ENCODE data around the gene NLRP5. TPM values are rescaled to one million over a fixed set of nuclear protein-coding genes. Genes with fewer than 3 reads are reported as not detected.

Gene NLRP5
- total and polyA plus RNA-seq, 2 of the 8 experiments (the other 6 are each of a cell fraction or from before 2014, with no cell fraction given), result not detected

GRCh38 chr19:55980415-55980814 lies 6.2 kb upstream of the NLRP5 start:
- POLR2A ChIA-PET (ENCODE audit: partially characterized antibody), result no interaction called here
- Histone ChIP-seq H3K56ac (replicated peaks; ENCODE audit: insufficient read length, low read depth, low read length) (no peak overlapping the region), H3K4ac (replicated peaks; ENCODE audit: insufficient read length, low read depth, low read length) (no peak overlapping the region), H3K23ac (ENCODE audit: insufficient read length) (no peak overlapping the region), H2BK120ac (replicated peaks; ENCODE audit: low read depth, low read length) (no peak overlapping the region), H3K23me2 (ENCODE audit: low read depth, low read length) (no peaks in the 10 kb centered on the region), H4K91ac (replicated peaks; ENCODE audit: insufficient read length, low read length) (no peak overlapping the region), H2BK5ac (ENCODE audit: low read depth, low read length) (no peak overlapping the region), H2AK5ac (ENCODE audit: low read depth, low read length) (no peak overlapping the region), H3K9me3 (ENCODE audit: insufficient read depth in 2 of 2, low read depth in 1 of 2, low read length in 1 of 2) (peaks cover 58 to 67% of the 10 kb centered on the region in 2 experiments), H3K4me1 (replicated peaks in 1 of 4; ENCODE audit: control insufficient read depth in 3 of 4, insufficient read depth in 4 of 4, low read length in 3 of 4) (no peaks in the 10 kb centered on the region), H3K36me3 (ENCODE audit: control insufficient read depth in 2 of 4, insufficient read depth in 4 of 4, low read length in 3 of 4) (peaks cover 0 to 3% (median 0%) of the 10 kb centered on the region in 4 experiments; a peak in 1 of 8 replicates), H3K18ac (ENCODE audit: extremely low read depth, low read length) (no peak overlapping the region), H3K4me3 (ENCODE audit: extremely low read depth in 1 of 4, insufficient read depth in 2 of 4, low read depth in 3 of 4, low read length in 4 of 4) (no peak overlapping the region), H4K8ac (ENCODE audit: extremely low read depth, insufficient read depth, low read length) (no peak overlapping the region), H3K79me2 (ENCODE audit: control insufficient read depth in 1 of 2, insufficient read depth in 2 of 2, low read length in 2 of 2) (no peaks in the 10 kb centered on the region), H3K14ac (ENCODE audit: insufficient read length) (no peak overlapping the region), H4K20me1 (replicated peaks in 1 of 2; ENCODE audit: control insufficient read depth in 1 of 2, insufficient read depth in 2 of 2, low read length in 2 of 2) (no peaks in the 10 kb centered on the region), H3K27me3 (replicated peaks in 1 of 4; ENCODE audit: control insufficient read depth in 3 of 4, extremely low read depth in 1 of 4, insufficient read depth in 3 of 4, low read length in 3 of 4) (no peaks in the 10 kb centered on the region), H2BK12ac (ENCODE audit: low read depth, low read length) (no peak overlapping the region), H2BK15ac (ENCODE audit: low read length) (no peak overlapping the region), H2BK20ac (ENCODE audit: low read length) (no peak overlapping the region), H2AFZ (ENCODE audit: low read length) (no peak overlapping the region), H3K4me2 (ENCODE audit: insufficient read depth in 1 of 2, low read depth in 2 of 2, low read length in 2 of 2) (no peak overlapping the region), H3K79me1 (ENCODE audit: low read depth, low read length) (no peaks in the 10 kb centered on the region), H3K9ac (replicated peaks in 1 of 4; ENCODE audit: extremely low read depth in 1 of 4, low read depth in 3 of 4, low read length in 3 of 4) (no peak overlapping the region), H4K5ac (ENCODE audit: insufficient read length, low read depth, low read length) (no peak overlapping the region), H3K27ac (ENCODE audit: low read depth, low read length) (no peak overlapping the region)
- CTCF ChIA-PET (ENCODE audit: partially characterized antibody), result no interaction called here
- DNase-seq (ENCODE audit: low read depth in 1 of 2, low spot score in 2 of 2) (no peak), FAIRE-seq (no peak)
- WGBS, 2 experiments (ENCODE audit: extremely low coverage in 1 of 2, insufficient coverage in 1 of 2, insufficient read length in 1 of 2, insufficient replicate concordance in 2 of 2, low coverage in 1 of 2, low lambda C conversion rate in 2 of 2, missing lambda C conversion rate in 1 of 2), result 76% methylated on average over 9 of the region's 9 CpGs; no CpG with 5 or more reads in 1 of the 2 experiments
- TF ChIP-seq BCL11A (IDR thresholded peaks at IDR 0.05; ENCODE audit: low read depth in 2 of 2, low read length in 2 of 2), result no peak
- TF ChIP-seq CEBPB (IDR thresholded peaks at IDR 0.05; ENCODE audit: low read depth, low read length), result no peak
- TF ChIP-seq SAP30 (IDR thresholded peaks at IDR 0.05; ENCODE audit: insufficient read depth, insufficient replicate concordance, low read length), result no peak
- no peak for TF ChIP-seq GABPA (IDR thresholded peaks at IDR 0.05; ENCODE audit: borderline replicate concordance, insufficient read depth, low read length)
- no peak for TF ChIP-seq ZNF274 (IDR thresholded peaks at IDR 0.05; ENCODE audit: borderline replicate concordance, extremely low read depth, low read length)
- TF ChIP-seq E2F6 (IDR thresholded peaks at IDR 0.05), result no peak
- TF ChIP-seq POU5F1 (IDR thresholded peaks at IDR 0.05; ENCODE audit: low read depth, low read length), result no peak
- no peak for TF ChIP-seq CTCF (IDR thresholded peaks at IDR 0.05; ENCODE audit: control extremely low read depth in 1 of 3, insufficient read depth in 1 of 3, low read depth in 1 of 3, low read length in 3 of 3)
- TF ChIP-seq RBBP5 (IDR thresholded peaks at IDR 0.05; ENCODE audit: borderline replicate concordance, low read depth, low read length), result no peak
- TF ChIP-seq PHF8 (conservative IDR thresholded peaks at IDR 0.05; ENCODE audit: low read depth, low read length), result no peak
- no peak for TF ChIP-seq RFX5 (IDR thresholded peaks at IDR 0.05; ENCODE audit: borderline replicate concordance, low read depth, low read length)
